ENCODE data around the gene EPB41L4A.

EPB41L4A gene

DNA sequence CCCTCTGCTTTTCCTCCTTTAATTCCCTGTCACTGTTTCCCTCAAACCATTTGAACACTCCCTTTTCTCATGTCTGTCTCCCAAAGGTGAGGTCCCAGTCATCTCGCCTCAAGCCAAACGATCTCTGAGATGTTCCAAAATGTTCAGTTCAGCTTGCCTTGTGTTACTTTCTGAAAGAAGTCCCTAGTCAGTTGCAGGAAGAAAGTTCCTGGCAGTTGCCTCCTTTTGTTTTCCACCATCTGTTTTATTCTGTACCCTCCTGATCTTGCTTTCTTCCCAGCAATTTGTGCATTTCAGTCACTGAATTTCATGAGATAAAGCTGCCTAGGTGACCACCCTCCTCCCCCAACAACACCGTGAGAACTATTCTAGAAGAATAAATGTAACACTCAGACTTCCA lies 277.5 kb downstream of the EPB41L4A start:
- Histone ChIP-seq H3K4me2 (ENCODE audit: low read length) (no peak overlapping the region), H3K56ac (ENCODE audit: low read length) (no peak overlapping the region), H2AK5ac (ENCODE audit: low read length) (no peak overlapping the region), H3K27ac (ENCODE audit: low read depth, low read length) (no peak overlapping the region), H3K23ac (ENCODE audit: low read length) (no peak overlapping the region), H2BK120ac (ENCODE audit: low read depth, low read length) (no peak overlapping the region), H2BK5ac (ENCODE audit: low read length) (no peak overlapping the region), H2BK15ac (replicated peaks; ENCODE audit: low read depth) (no peak overlapping the region), H4K8ac (ENCODE audit: low read depth, low read length) (no peak overlapping the region), H3K18ac (ENCODE audit: low read length) (no peak overlapping the region), H3K36me3 (ENCODE audit: control insufficient read depth, insufficient read depth, low read length) (no peaks in the 10 kb centered on the region), H3K4me3 (ENCODE audit: low read length) (no peak overlapping the region), H3K27me3 (ENCODE audit: insufficient read depth, low read length, poor library complexity) (no peaks in the 10 kb centered on the region), H3K79me1 (ENCODE audit: low read length) (no peaks in the 10 kb centered on the region), H4K5ac (ENCODE audit: low read length) (no peak overlapping the region), H3K4ac (ENCODE audit: low read depth, low read length) (no peak overlapping the region), H3K79me2 (ENCODE audit: control insufficient read depth, insufficient read depth, low read length) (no peaks in the 10 kb centered on the region), H3K4me1 (ENCODE audit: control insufficient read depth, low read depth, low read length) (no peaks in the 10 kb centered on the region), H3K9ac (ENCODE audit: low read length) (no peak overlapping the region)
- no peak for DNase-seq
- no CpG with 5 or more reads among the region's 3 CpGs for WGBS (ENCODE audit: extremely low coverage, insufficient coverage, low lambda C conversion rate)

DNA sequence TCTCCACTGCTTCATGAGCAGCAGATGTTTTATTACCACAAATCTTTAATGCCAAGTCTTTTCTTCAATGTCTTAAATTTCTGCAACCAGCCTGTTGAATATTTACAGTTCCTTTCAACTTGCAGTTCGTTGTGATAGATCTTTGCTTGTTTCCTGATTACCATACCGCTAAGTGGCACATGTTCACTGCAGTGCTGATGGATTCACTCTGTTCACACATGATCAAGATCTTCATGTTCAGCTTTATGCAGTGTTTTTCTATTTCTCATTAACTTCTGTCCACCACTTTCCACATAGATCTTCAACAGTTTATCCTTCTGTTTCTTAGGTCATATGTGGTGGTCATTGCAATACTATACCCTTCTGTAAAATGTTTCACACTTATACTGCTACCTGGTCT lies 280.6 kb downstream of the EPB41L4A start:
- H3K79me2 ChIP-seq (ENCODE audit: control insufficient read depth, insufficient read depth, low read length), result no peaks in the 10 kb centered on the region
- DNase-seq, result no peak
- no peak overlapping the region for H3K9ac ChIP-seq (ENCODE audit: low read length)

DNA sequence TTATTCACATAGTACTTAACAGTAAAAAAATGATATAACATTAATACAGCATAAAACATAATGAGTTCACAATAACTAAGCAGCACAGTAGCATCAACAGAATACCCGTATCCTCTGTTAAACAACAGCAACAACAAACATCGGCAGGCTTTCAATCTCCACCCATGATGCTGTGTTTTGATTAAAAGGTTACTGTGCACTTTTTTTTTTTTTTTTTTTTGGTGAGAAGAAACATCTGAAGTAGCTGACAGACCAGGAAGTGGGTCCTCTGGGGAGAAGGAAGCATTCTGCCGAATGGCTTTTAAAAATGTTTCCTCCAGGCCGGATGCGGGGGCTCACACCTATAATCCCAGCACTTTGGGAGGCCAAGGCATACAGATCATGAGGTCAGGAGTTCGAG lies 282.3 kb downstream of the EPB41L4A start:
- WGBS (ENCODE audit: extremely low coverage, insufficient coverage, low lambda C conversion rate), result no CpG with 5 or more reads among the region's 6 CpGs
- no peak overlapping the region for H3K9ac ChIP-seq (ENCODE audit: low read length)

More for the DNA sequence above, 280.6 kb downstream of the EPB41L4A start:
- H2AK5ac ChIP-seq (ENCODE audit: low read length), result no peak overlapping the region
- no peak overlapping the region for H4K8ac ChIP-seq (ENCODE audit: low read depth, low read length)
- WGBS (ENCODE audit: extremely low coverage, insufficient coverage, low lambda C conversion rate), result no CpG with 5 or more reads among the region's 2 CpGs
- H2BK5ac ChIP-seq (ENCODE audit: low read length), result no peak overlapping the region
- no peak overlapping the region for H3K4ac ChIP-seq (ENCODE audit: low read depth, low read length)
- no peak overlapping the region for H3K4me3 ChIP-seq (ENCODE audit: low read length)
- no peak overlapping the region for H3K56ac ChIP-seq (ENCODE audit: low read length)
- H2BK15ac ChIP-seq (replicated peaks; ENCODE audit: low read depth), result no peak overlapping the region
- H2BK120ac ChIP-seq (ENCODE audit: low read depth, low read length), result no peak overlapping the region
- H3K4me2 ChIP-seq (ENCODE audit: low read length), result no peak overlapping the region
- no peaks in the 10 kb centered on the region for H3K36me3 ChIP-seq (ENCODE audit: control insufficient read depth, insufficient read depth, low read length)
- H4K5ac ChIP-seq (ENCODE audit: low read length), result no peak overlapping the region
- H3K79me1 ChIP-seq (ENCODE audit: low read length), result no peaks in the 10 kb centered on the region
- no peaks in the 10 kb centered on the region for H3K27me3 ChIP-seq (ENCODE audit: insufficient read depth, low read length, poor library complexity)
- H3K4me1 ChIP-seq (ENCODE audit: control insufficient read depth, low read depth, low read length), result no peaks in the 10 kb centered on the region
- H3K27ac ChIP-seq (ENCODE audit: low read depth, low read length), result no peak overlapping the region
- H3K18ac ChIP-seq (ENCODE audit: low read length), result no peak overlapping the region
- H3K23ac ChIP-seq (ENCODE audit: low read length), result no peak overlapping the region

DNA sequence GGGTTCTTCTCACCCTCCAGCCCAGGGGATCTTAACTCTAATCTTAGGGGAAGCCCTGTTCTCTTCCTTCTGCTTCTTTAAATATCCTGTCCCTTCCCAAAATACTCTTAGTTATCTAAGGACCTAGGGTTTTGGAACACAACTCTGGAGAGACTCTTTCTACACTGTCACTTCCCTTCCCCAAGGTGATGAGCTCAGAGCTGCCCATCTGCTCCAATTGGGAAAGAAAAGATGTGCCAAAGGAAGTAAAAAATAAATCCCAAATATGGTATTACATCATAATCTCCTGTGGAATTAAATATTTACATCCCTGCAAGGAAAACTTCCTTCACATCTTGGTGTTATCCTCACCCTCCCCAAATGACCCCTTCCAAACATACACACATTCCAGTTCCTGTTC lies 291.2 kb downstream of the EPB41L4A start:
- H4K5ac ChIP-seq (ENCODE audit: low read length), result no peak overlapping the region
- no peak overlapping the region for H3K4me2 ChIP-seq (ENCODE audit: low read length)
- H2AK5ac ChIP-seq (ENCODE audit: low read length), result no peak overlapping the region
- H3K27me3 ChIP-seq (ENCODE audit: insufficient read depth, low read length, poor library complexity), result no peaks in the 10 kb centered on the region
- no peak overlapping the region for H2BK15ac ChIP-seq (replicated peaks; ENCODE audit: low read depth)
- no peak overlapping the region for H3K27ac ChIP-seq (ENCODE audit: low read depth, low read length)
- no peaks in the 10 kb centered on the region for H3K79me2 ChIP-seq (ENCODE audit: control insufficient read depth, insufficient read depth, low read length)
- H2BK120ac ChIP-seq (ENCODE audit: low read depth, low read length), result no peak overlapping the region
- H3K56ac ChIP-seq (ENCODE audit: low read length), result no peak overlapping the region
- no peak overlapping the region for H4K8ac ChIP-seq (ENCODE audit: low read depth, low read length)
- H3K23ac ChIP-seq (ENCODE audit: low read length), result no peak overlapping the region
- H3K9ac ChIP-seq (ENCODE audit: low read length), result no peak overlapping the region
- no peak overlapping the region for H3K4ac ChIP-seq (ENCODE audit: low read depth, low read length)
- DNase-seq, result no peak
- H3K4me3 ChIP-seq (ENCODE audit: low read length), result no peak overlapping the region
- H2BK5ac ChIP-seq (ENCODE audit: low read length), result no peak overlapping the region
- no peaks in the 10 kb centered on the region for H3K79me1 ChIP-seq (ENCODE audit: low read length)
- H3K4me1 ChIP-seq (ENCODE audit: control insufficient read depth, low read depth, low read length), result no peaks in the 10 kb centered on the region
- no peaks in the 10 kb centered on the region for H3K36me3 ChIP-seq (ENCODE audit: control insufficient read depth, insufficient read depth, low read length)
- no peak overlapping the region for H3K18ac ChIP-seq (ENCODE audit: low read length)

More for the DNA sequence above, 282.3 kb downstream of the EPB41L4A start:
- no peak overlapping the region for H4K5ac ChIP-seq (ENCODE audit: low read length)
- no peak overlapping the region for H4K8ac ChIP-seq (ENCODE audit: low read depth, low read length)
- no peak overlapping the region for H3K56ac ChIP-seq (ENCODE audit: low read length)
- H2BK15ac ChIP-seq (replicated peaks; ENCODE audit: low read depth), result no peak overlapping the region
- no peak overlapping the region for H3K4me2 ChIP-seq (ENCODE audit: low read length)
- no peak overlapping the region for H3K18ac ChIP-seq (ENCODE audit: low read length)
- H3K79me2 ChIP-seq (ENCODE audit: control insufficient read depth, insufficient read depth, low read length), result no peaks in the 10 kb centered on the region
- H3K4me1 ChIP-seq (ENCODE audit: control insufficient read depth, low read depth, low read length), result no peaks in the 10 kb centered on the region
- no peaks in the 10 kb centered on the region for H3K79me1 ChIP-seq (ENCODE audit: low read length)
- H2BK120ac ChIP-seq (ENCODE audit: low read depth, low read length), result no peak overlapping the region
- H3K27ac ChIP-seq (ENCODE audit: low read depth, low read length), result no peak overlapping the region
- H3K27me3 ChIP-seq (ENCODE audit: insufficient read depth, low read length, poor library complexity), result no peaks in the 10 kb centered on the region
- H3K23ac ChIP-seq (ENCODE audit: low read length), result no peak overlapping the region
- no peaks in the 10 kb centered on the region for H3K36me3 ChIP-seq (ENCODE audit: control insufficient read depth, insufficient read depth, low read length)
- H2AK5ac ChIP-seq (ENCODE audit: low read length), result no peak overlapping the region
- no peak overlapping the region for H3K4ac ChIP-seq (ENCODE audit: low read depth, low read length)
- no peak for DNase-seq
- H3K4me3 ChIP-seq (ENCODE audit: low read length), result no peak overlapping the region
- no peak overlapping the region for H2BK5ac ChIP-seq (ENCODE audit: low read length)

DNA sequence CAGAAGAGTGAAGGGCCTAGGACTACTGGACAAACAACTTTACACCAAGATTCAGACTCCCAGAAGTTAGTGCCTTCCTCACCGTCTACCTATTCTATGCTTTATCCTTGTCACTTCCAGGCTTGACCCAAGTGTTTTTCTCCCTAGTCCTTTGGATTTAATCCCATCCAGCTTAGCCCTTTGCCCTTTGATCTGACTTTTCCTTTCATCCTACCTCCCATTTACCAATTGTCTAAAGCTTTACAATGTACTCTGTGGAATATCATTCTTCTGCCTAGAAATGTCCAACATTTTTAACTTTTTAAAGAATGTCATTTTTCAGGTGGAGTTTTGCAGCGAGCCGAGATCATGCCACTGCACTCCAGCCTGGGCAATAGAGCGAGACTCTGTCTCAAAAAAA lies 292.1 kb downstream of the EPB41L4A start:
- WGBS (ENCODE audit: extremely low coverage, insufficient coverage, low lambda C conversion rate), result no CpG with 5 or more reads among the region's 4 CpGs
- H3K4me2 ChIP-seq (ENCODE audit: low read length), result no peak overlapping the region
- H2BK15ac ChIP-seq (replicated peaks; ENCODE audit: low read depth), result no peak overlapping the region

DNA sequence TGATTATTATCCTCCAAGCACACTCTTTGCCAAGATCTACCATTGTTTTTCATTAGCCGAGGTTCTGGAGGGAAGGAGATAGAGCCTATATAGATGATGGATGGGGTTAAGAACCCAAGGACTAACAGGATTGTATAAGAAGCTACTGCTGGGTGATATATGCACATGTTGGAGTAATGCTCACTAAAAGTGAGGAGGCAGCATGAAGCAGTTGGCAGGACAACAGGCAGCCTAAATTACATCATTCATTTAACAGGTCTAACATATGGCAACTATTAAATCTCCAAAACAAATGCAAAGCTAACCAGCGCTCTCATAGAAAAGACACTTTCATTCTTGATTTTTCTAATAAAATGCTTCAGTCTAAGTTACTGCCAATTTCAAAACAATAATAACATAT lies 293.2 kb downstream of the EPB41L4A start:
- H3K27ac ChIP-seq (ENCODE audit: low read depth, low read length), result no peak overlapping the region
- no CpG with 5 or more reads among the region's 2 CpGs for WGBS (ENCODE audit: extremely low coverage, insufficient coverage, low lambda C conversion rate)
- H3K36me3 ChIP-seq (ENCODE audit: control insufficient read depth, insufficient read depth, low read length), result no peaks in the 10 kb centered on the region
- no peak for DNase-seq
- no peak overlapping the region for H3K23ac ChIP-seq (ENCODE audit: low read length)
- H3K4me1 ChIP-seq (ENCODE audit: control insufficient read depth, low read depth, low read length), result no peaks in the 10 kb centered on the region
- no peak overlapping the region for H3K9ac ChIP-seq (ENCODE audit: low read length)
- no peak overlapping the region for H3K4me2 ChIP-seq (ENCODE audit: low read length)
- H2BK120ac ChIP-seq (ENCODE audit: low read depth, low read length), result no peak overlapping the region
- no peak overlapping the region for H3K4ac ChIP-seq (ENCODE audit: low read depth, low read length)
- no peak overlapping the region for H2BK5ac ChIP-seq (ENCODE audit: low read length)
- H4K8ac ChIP-seq (ENCODE audit: low read depth, low read length), result no peak overlapping the region
- no peak overlapping the region for H2BK15ac ChIP-seq (replicated peaks; ENCODE audit: low read depth)
- H3K56ac ChIP-seq (ENCODE audit: low read length), result no peak overlapping the region
- no peak overlapping the region for H4K5ac ChIP-seq (ENCODE audit: low read length)
- H3K79me2 ChIP-seq (ENCODE audit: control insufficient read depth, insufficient read depth, low read length), result no peaks in the 10 kb centered on the region
- no peaks in the 10 kb centered on the region for H3K27me3 ChIP-seq (ENCODE audit: insufficient read depth, low read length, poor library complexity)
- no peak overlapping the region for H3K18ac ChIP-seq (ENCODE audit: low read length)
- H3K79me1 ChIP-seq (ENCODE audit: low read length), result no peaks in the 10 kb centered on the region
- no peak overlapping the region for H2AK5ac ChIP-seq (ENCODE audit: low read length)
- H3K4me3 ChIP-seq (ENCODE audit: low read length), result no peak overlapping the region

More for the DNA sequence above, 292.1 kb downstream of the EPB41L4A start:
- no peak overlapping the region for H3K56ac ChIP-seq (ENCODE audit: low read length)
- no peak overlapping the region for H2AK5ac ChIP-seq (ENCODE audit: low read length)
- H3K79me2 ChIP-seq (ENCODE audit: control insufficient read depth, insufficient read depth, low read length), result no peaks in the 10 kb centered on the region
- H3K4me1 ChIP-seq (ENCODE audit: control insufficient read depth, low read depth, low read length), result no peaks in the 10 kb centered on the region
- no peaks in the 10 kb centered on the region for H3K36me3 ChIP-seq (ENCODE audit: control insufficient read depth, insufficient read depth, low read length)
- H3K9ac ChIP-seq (ENCODE audit: low read length), result no peak overlapping the region
- H3K27me3 ChIP-seq (ENCODE audit: insufficient read depth, low read length, poor library complexity), result no peaks in the 10 kb centered on the region
- H2BK120ac ChIP-seq (ENCODE audit: low read depth, low read length), result no peak overlapping the region
- no peak overlapping the region for H3K27ac ChIP-seq (ENCODE audit: low read depth, low read length)
- no peak overlapping the region for H2BK5ac ChIP-seq (ENCODE audit: low read length)
- H3K23ac ChIP-seq (ENCODE audit: low read length), result no peak overlapping the region
- no peak overlapping the region for H3K4ac ChIP-seq (ENCODE audit: low read depth, low read length)
- H4K5ac ChIP-seq (ENCODE audit: low read length), result no peak overlapping the region
- H3K4me3 ChIP-seq (ENCODE audit: low read length), result no peak overlapping the region
- no peak overlapping the region for H3K18ac ChIP-seq (ENCODE audit: low read length)
- no peak overlapping the region for H4K8ac ChIP-seq (ENCODE audit: low read depth, low read length)
- no peaks in the 10 kb centered on the region for H3K79me1 ChIP-seq (ENCODE audit: low read length)
- DNase-seq, result no peak

Measured in mesendoderm (in vitro differentiated cells).